Activated CD8-positive, alpha-beta memory T cell treated with anti-CD3 and anti-CD28 coated beads, Interleukin-2, amount 10 ng/mL, durations not matched to agents 7 days and 5 days (primary cell): ENCODE data around the gene LCE3A. TPM values are rescaled to one million over a fixed set of nuclear protein-coding genes. Genes with fewer than 3 reads are reported as not detected.
"Not testable (repeated sequence)": the region's sequence is repeated elsewhere in the genome, so short reads cannot be mapped to it uniquely, and the experiment has no call there.

Experiments used
- ATAC-seq: fragments of 150-1000 bp; cut with Tn5 transposase; one replicate; pipeline ENCODE4 v1.10.0; 2021; ENCODE audit warnings: moderate library complexity
- CTCF ChIA-PET: fragments of 350-600 bp; sonication (Branson Sonifier 250); formaldehyde crosslinking; loops from one replicate; lab custom pipeline; 2021; ENCODE audit warnings: antibody characterized with exemption; lab: Charles Lee
- DNase-seq: peaks from one replicate; pipeline ENCODE4 v3.0.0-alpha.2; 2020
- H3K27ac Mint-ChIP-seq: one replicate; pipeline ENCODE4 v1.8.0; 2021; ENCODE audit warnings: mild to moderate bottlenecking, mixed read lengths
- H3K27me3 Mint-ChIP-seq: one replicate; pipeline ENCODE4 v1.8.0; 2021; ENCODE audit warnings: mixed read lengths
- H3K36me3 Mint-ChIP-seq: one replicate; pipeline ENCODE4 v1.8.0; 2021; ENCODE audit warnings: mild to moderate bottlenecking, mixed read lengths
- H3K4me1 Mint-ChIP-seq: one replicate; pipeline ENCODE4 v1.8.0; 2021; ENCODE audit warnings: mixed read lengths
- H3K4me3 Mint-ChIP-seq: one replicate; pipeline ENCODE4 v1.8.0; 2021; ENCODE audit warnings: mild to moderate bottlenecking, moderate library complexity, mixed read lengths
- H3K9me3 Mint-ChIP-seq: one replicate; pipeline ENCODE4 v1.8.0; 2022; ENCODE audit warnings: low read depth, mixed read lengths
- total RNA-seq, 2 experiments: library from RNA; stranded (reverse); gene quantifications; one replicate each; pipeline ENCODE4 v1.2.3, GENCODE V29; 2021

Gene LCE3A
- total RNA-seq: not detected

GRCh38 chr1:152622803-152623202 is at the start of gene LCE3A:
TSS of gene LCE3A (minus strand) at chr1:152623103. CDS start at chr1:152623103, 0 bp downstream.
- no peak within 1 kb of the TSS for H3K27ac Mint-ChIP-seq
- peaks cover 4% of the 10 kb centered on the region for H3K9me3 Mint-ChIP-seq
- no peak within 1 kb of the TSS for H3K4me3 Mint-ChIP-seq
- peaks cover 19% of the 10 kb centered on the region for H3K27me3 Mint-ChIP-seq
- H3K36me3 Mint-ChIP-seq: no peaks in the 10 kb centered on the region
- DNase-seq (peak; percentile 45), ATAC-seq (no peak)
- peaks cover 7% of the 10 kb centered on the region for H3K4me1 Mint-ChIP-seq
- CTCF ChIA-PET: interaction anchor here (2.2 kb wide), 1 partner anchor 45 kb away, joined by 8 read pairs; no protein-coding TSS in a partner anchor

GRCh38 chr1:152667648-152668047 is 44.7 kb upstream of the LCE3A start:
- H3K27me3 Mint-ChIP-seq: peaks cover 12% of the 10 kb centered on the region
- no peak overlapping the region for H3K4me3 Mint-ChIP-seq
- H3K4me1 Mint-ChIP-seq: no peaks in the 10 kb centered on the region
- no peak overlapping the region for H3K27ac Mint-ChIP-seq
- H3K9me3 Mint-ChIP-seq: no peaks in the 10 kb centered on the region
- no peak for DNase-seq
- CTCF ChIA-PET: no interaction called here
- H3K36me3 Mint-ChIP-seq: no peaks in the 10 kb centered on the region
- no peak for ATAC-seq

- DNase-seq, H3K27ac Mint-ChIP-seq, CTCF ChIA-PET, H3K4me1 Mint-ChIP-seq, ATAC-seq, H3K36me3 Mint-ChIP-seq, H3K4me3 Mint-ChIP-seq, H3K9me3 Mint-ChIP-seq: not testable (repeated sequence)
- H3K27me3 Mint-ChIP-seq: peaks cover 14% of the 10 kb centered on the region
Measured at GRCh38 chr1:152666171-152666570, 43.3 kb upstream of the LCE3A start.

GRCh38 chr1:152663098-152663497 is 40.2 kb upstream of the LCE3A start, which contains the start of gene LCE2D:
TSS of gene LCE2D (plus strand) at chr1:152663380. CDS start at chr1:152664106, 726 bp downstream.
- H3K4me1 Mint-ChIP-seq: no peaks in the 10 kb centered on the region
- H3K27me3 Mint-ChIP-seq: peaks cover 24% of the 10 kb centered on the region
- DNase-seq (no peak), ATAC-seq (no peak)
- CTCF ChIA-PET: interaction anchor here (0.7 kb wide), 1 partner anchor 10 kb away, joined by 4 read pairs; no protein-coding TSS in a partner anchor
- no peaks in the 10 kb centered on the region for H3K9me3 Mint-ChIP-seq
- H3K27ac Mint-ChIP-seq: no peak within 1 kb of the TSS
- H3K4me3 Mint-ChIP-seq: no peak within 1 kb of the TSS
- H3K36me3 Mint-ChIP-seq: no peaks in the 10 kb centered on the region

- CTCF ChIA-PET: no interaction called here
- DNase-seq: no peak
- Mint-ChIP-seq H3K36me3 (no peaks in the 10 kb centered on the region), H3K9me3 (no peaks in the 10 kb centered on the region), H3K4me1 (peaks cover 3% of the 10 kb centered on the region), H3K4me3 (no peak overlapping the region), H3K27me3 (peaks cover 30% of the 10 kb centered on the region), H3K27ac (no peak overlapping the region)
- no peak for ATAC-seq
Measured at GRCh38 chr1:152658649-152659048, 35.7 kb upstream of the LCE3A start.

- no peaks in the 10 kb centered on the region for H3K9me3 Mint-ChIP-seq
- H3K4me3 Mint-ChIP-seq: no peak overlapping the region
- DNase-seq (no peak), ATAC-seq (no peak)
- H3K36me3 Mint-ChIP-seq: no peaks in the 10 kb centered on the region
- peaks cover 34% of the 10 kb centered on the region for H3K27me3 Mint-ChIP-seq
- H3K27ac Mint-ChIP-seq: no peak overlapping the region
- H3K4me1 Mint-ChIP-seq: peaks cover 3% of the 10 kb centered on the region
- CTCF ChIA-PET: interaction anchor here (1.0 kb wide), 1 partner anchor 212 kb away, joined by 3 read pairs; no protein-coding TSS in a partner anchor
Measured at GRCh38 chr1:152657677-152658076, 34.8 kb upstream of the LCE3A start.

- CTCF ChIA-PET: interaction anchor here (0.7 to 1.0 kb wide), 2 partner anchors 13 to 31 kb away, joined by 3 to 4 read pairs; no protein-coding TSS in a partner anchor
- Mint-ChIP-seq H3K27ac (no peak overlapping the region), H3K27me3 (peaks cover 31% of the 10 kb centered on the region), H3K4me1 (peaks cover 3% of the 10 kb centered on the region), H3K4me3 (no peak overlapping the region), H3K9me3 (no peaks in the 10 kb centered on the region), H3K36me3 (no peaks in the 10 kb centered on the region)
- no peak for ATAC-seq
- DNase-seq: no peak
Measured at GRCh38 chr1:152656459-152656858, 33.6 kb upstream of the LCE3A start.

- DNase-seq (peak; percentile 69), ATAC-seq (peak; percentile 57)
- Mint-ChIP-seq H3K36me3 (no peaks in the 10 kb centered on the region), H3K4me3 (no peak overlapping the region), H3K27me3 (peaks cover 40% of the 10 kb centered on the region), H3K9me3 (no peaks in the 10 kb centered on the region), H3K4me1 (peaks cover 3% of the 10 kb centered on the region), H3K27ac (no peak overlapping the region)
- CTCF ChIA-PET: interaction anchor here (0.7 to 1.8 kb wide), 17 partner anchors 8 to 692 kb away, joined by 3 to 5 read pairs (median 4); no protein-coding TSS in a partner anchor
Measured at GRCh38 chr1:152654110-152654509, 31.2 kb upstream of the LCE3A start.

- DNase-seq (no peak), ATAC-seq (no peak)
- H3K4me1 Mint-ChIP-seq: no peaks in the 10 kb centered on the region
- no peaks in the 10 kb centered on the region for H3K36me3 Mint-ChIP-seq
- CTCF ChIA-PET: no interaction called here
- H3K27me3 Mint-ChIP-seq: peaks cover 22% of the 10 kb centered on the region
- no peaks in the 10 kb centered on the region for H3K9me3 Mint-ChIP-seq
- no peak overlapping the region for H3K27ac Mint-ChIP-seq
- H3K4me3 Mint-ChIP-seq: no peak overlapping the region
Measured at GRCh38 chr1:152646656-152647055, 23.8 kb upstream of the LCE3A start.

- DNase-seq (no peak), ATAC-seq (no peak)
- peaks cover 11% of the 10 kb centered on the region for H3K27me3 Mint-ChIP-seq
- H3K36me3 Mint-ChIP-seq: no peaks in the 10 kb centered on the region
- H3K27ac Mint-ChIP-seq: no peak overlapping the region
- no peak overlapping the region for H3K4me3 Mint-ChIP-seq
- CTCF ChIA-PET: no interaction called here
- H3K9me3 Mint-ChIP-seq: no peaks in the 10 kb centered on the region
- H3K4me1 Mint-ChIP-seq: no peaks in the 10 kb centered on the region
Measured at GRCh38 chr1:152645146-152645545, 22.2 kb upstream of the LCE3A start.

GRCh38 chr1:152643945-152644344 is 21.0 kb upstream of the LCE3A start:
- ATAC-seq: no peak
- H3K4me3 Mint-ChIP-seq: no peak overlapping the region
- no peak overlapping the region for H3K27ac Mint-ChIP-seq
- peaks cover 6% of the 10 kb centered on the region for H3K27me3 Mint-ChIP-seq
- no peaks in the 10 kb centered on the region for H3K36me3 Mint-ChIP-seq
- H3K4me1 Mint-ChIP-seq: no peaks in the 10 kb centered on the region
- no peak for DNase-seq
- no peaks in the 10 kb centered on the region for H3K9me3 Mint-ChIP-seq
- CTCF ChIA-PET: interaction anchor here (0.6 to 1.6 kb wide), 2 partner anchors 10 to 13 kb away, joined by 3 to 4 read pairs; no protein-coding TSS in a partner anchor

GRCh38 chr1:152640351-152640750 is 17.4 kb upstream of the LCE3A start:
- no peaks in the 10 kb centered on the region for H3K36me3 Mint-ChIP-seq
- ATAC-seq (no peak), DNase-seq (no peak)
- no peak overlapping the region for H3K4me3 Mint-ChIP-seq
- H3K27ac Mint-ChIP-seq: no peak overlapping the region
- peaks cover 10% of the 10 kb centered on the region for H3K27me3 Mint-ChIP-seq
- CTCF ChIA-PET: interaction anchor here (1.2 kb wide), 1 partner anchor 14 kb away, joined by 4 read pairs; no protein-coding TSS in a partner anchor
- H3K4me1 Mint-ChIP-seq: no peaks in the 10 kb centered on the region
- H3K9me3 Mint-ChIP-seq: no peaks in the 10 kb centered on the region

GRCh38 chr1:152630596-152630995 is 7.7 kb upstream of the LCE3A start:
- DNase-seq (no peak), ATAC-seq (no peak)
- no peaks in the 10 kb centered on the region for H3K4me1 Mint-ChIP-seq
- H3K9me3 Mint-ChIP-seq: no peaks in the 10 kb centered on the region
- H3K27me3 Mint-ChIP-seq: peaks cover 24% of the 10 kb centered on the region
- no peak overlapping the region for H3K4me3 Mint-ChIP-seq
- H3K27ac Mint-ChIP-seq: no peak overlapping the region
- no peaks in the 10 kb centered on the region for H3K36me3 Mint-ChIP-seq
- CTCF ChIA-PET: no interaction called here

GRCh38 chr1:152626744-152627143 is 3.8 kb upstream of the LCE3A start:
- CTCF ChIA-PET: no interaction called here
- Mint-ChIP-seq H3K4me1 (peaks cover 7% of the 10 kb centered on the region), H3K36me3 (no peaks in the 10 kb centered on the region)

More at GRCh38 chr1:152626744-152627143, 3.8 kb upstream of the LCE3A start:
- Mint-ChIP-seq H3K27ac (no peak overlapping the region), H3K4me3 (no peak overlapping the region), H3K9me3 (no peaks in the 10 kb centered on the region), H3K27me3 (peaks cover 23% of the 10 kb centered on the region)
- ATAC-seq (no peak), DNase-seq (no peak)
